ENCODE data around the gene PTPRG.
"Not testable (repeated sequence)": the region's sequence is repeated elsewhere in the genome, so short reads cannot be mapped to it uniquely, and the experiment has no call there.

Gene PTPRG

GRCh38 chr3:61733000-61733399 lies 171.6 kb downstream of the PTPRG start:
- DNase-seq = no peak

- no peak for DNase-seq
Measured at GRCh38 chr3:61733876-61734275, 172.5 kb downstream of the PTPRG start.

- no peak for DNase-seq
Measured at GRCh38 chr3:61734749-61735686, 173.6 kb downstream of the PTPRG start.

- no peak for DNase-seq
Measured at GRCh38 chr3:61736506-61736905, 175.1 kb downstream of the PTPRG start.

GRCh38 chr3:61739640-61740039 lies 178.3 kb downstream of the PTPRG start:
- no peak for DNase-seq

- no peak for DNase-seq
Measured at GRCh38 chr3:61740494-61740893, 179.1 kb downstream of the PTPRG start.

GRCh38 chr3:61741551-61741950 lies 180.2 kb downstream of the PTPRG start:
- DNase-seq = no peak

- no peak for DNase-seq
Measured at GRCh38 chr3:61742006-61742405, 180.6 kb downstream of the PTPRG start.

GRCh38 chr3:61743067-61743466 lies 181.7 kb downstream of the PTPRG start:
- no peak for DNase-seq

GRCh38 chr3:61743686-61744242 lies 182.4 kb downstream of the PTPRG start:
- no peak for DNase-seq

GRCh38 chr3:61748288-61748687 lies 186.9 kb downstream of the PTPRG start:
- DNase-seq = no peak

GRCh38 chr3:61750766-61751165 lies 189.4 kb downstream of the PTPRG start:
- DNase-seq = no peak

- DNase-seq = no peak
Measured at GRCh38 chr3:61758839-61759238, 197.5 kb downstream of the PTPRG start.

GRCh38 chr3:61760783-61761182 lies 199.4 kb downstream of the PTPRG start:
- not testable (repeated sequence) for DNase-seq

- no peak for DNase-seq
Measured at GRCh38 chr3:61761694-61762430, 200.5 kb downstream of the PTPRG start.

- DNase-seq = no peak
Measured at GRCh38 chr3:61765157-61765876, 203.9 kb downstream of the PTPRG start.

- no peak for DNase-seq
Measured at GRCh38 chr3:61768284-61769037, 207.1 kb downstream of the PTPRG start.

GRCh38 chr3:61769266-61769990 lies 208.1 kb downstream of the PTPRG start:
- DNase-seq = no peak

- DNase-seq = no peak
Measured at GRCh38 chr3:61771976-61772375, 210.6 kb downstream of the PTPRG start.

GRCh38 chr3:61772456-61772855 lies 211.1 kb downstream of the PTPRG start:
- no peak for DNase-seq

- DNase-seq = no peak
Measured at GRCh38 chr3:61774279-61774890, 213.0 kb downstream of the PTPRG start.
